DLD1 (cell line): ENCODE measurements around the gene MASP2.
"Not testable (repeated sequence)": the region's sequence is repeated elsewhere in the genome, so short reads cannot be mapped to it uniquely, and the experiment has no call there.

Source experiments
- in situ Hi-C: cut with HindIII; loops from 2 replicates; pipeline ENCODE4 v1.10.0; 2017; ENCODE audit warnings: low sequenced_read_pairs

The MASP2 gene

GRCh38 chr1:10992004-10992403, 55.0 kb downstream of the MASP2 start:
- in situ Hi-C loops = not testable (repeated sequence)

- in situ Hi-C loops = no loop called here
Measured at GRCh38 chr1:10990828-10991227, 56.2 kb downstream of the MASP2 start.

GRCh38 chr1:10989920-10990516, 57.0 kb downstream of the MASP2 start:
- in situ Hi-C loops = not testable (repeated sequence)

- in situ Hi-C loops = no loop called here
Measured at GRCh38 chr1:10989095-10989494, 57.9 kb downstream of the MASP2 start.

DNA sequence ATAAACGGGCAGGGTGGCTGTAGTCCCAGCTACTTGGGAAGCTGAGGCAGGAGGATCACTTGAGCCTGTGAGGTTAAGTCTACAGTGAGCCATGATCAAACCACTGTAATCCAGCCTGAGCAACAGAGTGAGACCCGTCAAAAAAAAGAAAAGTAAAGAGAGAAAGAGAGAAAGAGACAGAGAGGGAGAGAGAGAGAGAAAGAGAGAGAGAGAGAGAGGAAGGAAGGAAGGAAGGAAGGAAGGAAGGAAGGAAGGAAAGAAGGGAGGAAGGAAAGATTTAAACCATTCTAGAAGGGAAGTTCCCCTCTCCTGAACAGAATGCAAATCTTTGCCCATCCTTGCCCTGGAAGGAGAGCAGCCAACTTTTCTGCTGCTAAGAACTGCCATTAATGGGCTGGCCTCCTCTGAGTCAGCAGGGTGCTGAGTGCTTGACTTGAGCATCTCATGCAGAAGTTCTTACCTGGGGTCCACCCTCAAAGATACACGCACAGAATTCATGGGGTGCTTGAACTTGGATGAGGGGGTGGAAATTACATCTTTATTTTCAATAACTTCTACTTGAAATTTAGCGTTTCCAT, 59.1 kb downstream of the MASP2 start:
- in situ Hi-C loops = no loop called here

DNA sequence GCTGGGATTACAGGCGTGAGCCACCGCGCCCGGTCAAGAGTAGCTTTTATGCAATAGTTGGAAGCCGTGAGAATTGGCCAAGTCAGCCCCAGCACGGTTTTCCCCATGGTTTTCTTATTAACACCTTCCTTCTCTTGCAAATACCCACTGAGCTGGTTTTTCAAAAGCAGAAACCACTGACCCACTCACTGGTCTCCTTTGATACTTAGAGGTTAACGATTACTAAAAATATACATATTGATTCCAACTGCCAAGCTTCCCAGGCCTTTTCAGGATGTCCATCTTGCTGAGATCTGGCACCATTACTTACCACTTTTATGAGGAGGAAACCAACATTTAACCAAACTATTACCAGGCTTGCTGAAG, 60.5 kb downstream of the MASP2 start:
- in situ Hi-C loops = no loop called here

DNA sequence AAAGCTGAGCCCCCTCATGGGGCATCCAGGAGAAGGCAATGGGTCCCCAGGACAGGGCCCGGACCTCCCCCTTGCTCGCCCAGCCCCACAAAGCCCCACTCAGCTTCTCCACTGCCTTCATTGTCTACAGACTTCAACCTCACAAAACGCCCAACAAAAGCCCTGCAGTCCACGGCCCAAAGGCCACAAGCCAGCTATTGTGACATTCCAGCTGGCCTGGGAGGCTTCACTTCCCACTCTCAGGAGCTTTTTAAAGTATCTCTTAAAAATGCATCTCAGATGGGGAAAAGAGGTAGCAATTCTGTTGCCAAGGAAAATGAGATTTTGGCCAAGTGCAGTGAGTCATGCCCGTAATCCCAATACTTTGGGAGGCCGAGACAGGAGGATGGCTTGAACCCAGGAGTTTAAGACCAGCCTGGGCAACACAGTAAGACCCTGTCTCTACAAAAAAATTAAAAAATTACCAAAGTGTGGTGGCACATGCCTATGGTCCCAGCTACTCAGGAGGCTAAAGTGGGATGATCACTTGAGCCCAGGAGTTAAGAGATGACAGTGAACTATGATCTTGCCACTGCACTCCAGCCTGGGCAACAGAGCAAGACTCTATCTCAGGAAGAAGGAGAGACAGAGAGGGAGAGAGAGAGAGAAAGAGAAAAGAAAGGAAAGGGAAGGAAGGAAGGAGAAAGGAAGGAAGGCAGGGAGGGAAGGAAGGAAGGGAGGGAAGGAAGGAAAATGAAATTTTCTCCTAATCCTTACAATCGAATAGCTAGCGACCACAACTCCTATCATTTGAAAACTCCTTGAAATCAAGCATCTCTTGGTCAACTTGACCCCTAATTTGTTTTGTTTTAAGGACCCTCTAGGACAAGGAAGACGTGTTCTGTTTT, 66.0 kb downstream of the MASP2 start:
- in situ Hi-C loops = no loop called here

DNA sequence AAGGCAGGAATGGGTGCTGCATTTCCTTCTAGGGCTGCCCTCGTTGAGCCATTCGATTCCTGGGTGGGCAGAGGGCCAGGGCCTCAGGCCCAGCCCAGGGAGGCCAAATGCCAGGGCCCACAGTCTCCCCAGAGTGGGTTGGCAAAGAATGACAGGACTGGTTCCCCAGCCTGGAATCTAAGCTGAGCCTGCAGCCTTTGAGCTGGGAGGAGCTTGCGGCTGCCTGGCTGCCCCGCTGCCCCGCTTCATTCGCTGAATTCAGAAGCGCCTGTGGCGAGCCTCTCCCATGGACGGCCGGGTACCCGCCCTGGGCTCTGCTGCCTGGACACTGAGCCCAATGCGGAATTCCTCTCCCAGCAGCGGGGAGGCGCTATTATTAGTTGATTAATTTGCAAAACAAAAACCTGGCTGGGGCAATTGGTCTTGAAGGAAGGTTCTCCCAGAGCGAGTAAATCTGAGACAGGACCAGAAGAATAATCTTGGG, 66.9 kb downstream of the MASP2 start:
- in situ Hi-C loops = no loop called here

GRCh38 chr1:10979483-10979920, 67.5 kb downstream of the MASP2 start:
- in situ Hi-C loops = no loop called here

GRCh38 chr1:10978719-10979118, 68.3 kb downstream of the MASP2 start:
- in situ Hi-C loops = no loop called here
